Measurements from ENCODE around the gene ALK.

DNA sequence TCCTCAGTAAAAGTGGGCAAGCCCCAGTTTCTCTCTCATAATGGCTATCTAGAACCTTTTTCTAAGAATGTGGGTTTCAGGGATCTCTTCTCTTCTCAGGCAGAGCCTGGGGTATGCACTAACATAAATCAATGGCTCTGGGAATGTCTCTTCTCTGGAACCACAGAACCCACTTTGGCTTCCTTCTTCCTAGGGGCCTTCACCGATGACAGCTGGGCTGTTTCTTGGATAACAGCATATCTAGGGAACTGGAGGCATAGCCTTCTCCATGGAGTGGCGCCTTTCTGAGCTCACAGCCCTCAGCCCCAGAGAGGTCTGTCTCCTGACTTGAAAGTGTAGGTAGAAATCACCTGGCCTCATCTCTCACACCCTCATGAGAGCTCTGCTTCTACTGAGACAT lies 558.3 kb downstream of the ALK start:
- TF ChIP-seq POLR2A (IDR thresholded peaks at IDR 0.05; ENCODE audit: low read length) (no peak), GATA1 (IDR thresholded peaks at IDR 0.05; ENCODE audit: low read depth, low read length) (no peak)
